Keratinocyte (primary cell): ENCODE results near the gene ATXN10. TPM values are rescaled to one million over a fixed set of nuclear protein-coding genes. Genes with fewer than 3 reads are reported as not detected.
A peak's percentile ranks its signal among the peaks of the same experiment; 100 is the strongest.

Experiments
- DNase-seq: peaks from one replicate; pipeline ENCODE4 v3.0.0-alpha.2; 2011; ENCODE audit warnings: low read depth, missing footprints, low spot score
- FAIRE-seq: peaks from 2 replicates; lab custom pipeline; 2011; peaks lifted over from hg19 to GRCh38; lab: Jason Lieb, UNC
- H2AFZ ChIP-seq: 2 replicates; pipeline ENCODE4 v1.6.0; 2012; ENCODE audit warnings: low read length, control low read depth, inconsistent platforms; ENCODE audit not compliant: control insufficient read depth
- H3K27ac ChIP-seq: 2 replicates; pipeline ENCODE4 v1.5.1; 2011; ENCODE audit warnings: low read length; ENCODE audit not compliant: control insufficient read depth, insufficient read depth
- H3K27me3 ChIP-seq: 3 replicates; pipeline ENCODE4 v1.6.0; 2011; ENCODE audit warnings: low read length; ENCODE audit not compliant: control insufficient read depth, insufficient read depth; ENCODE audit errors: extremely low read depth
- H3K36me3 ChIP-seq, 2 experiments: 2 replicates in 1 of 2; 3 replicates in 1 of 2; pipeline ENCODE4 v1.5.1; 2011; ENCODE audit warnings: low read length in 2 of 2, mild to moderate bottlenecking in 1 of 2; ENCODE audit not compliant: control insufficient read depth in 2 of 2, insufficient read depth in 2 of 2; ENCODE audit errors: extremely low read depth in 1 of 2
- H3K4me1 ChIP-seq: 3 replicates; pipeline ENCODE4 v1.5.1; 2011; ENCODE audit warnings: low read length; ENCODE audit not compliant: control insufficient read depth, insufficient read depth; ENCODE audit errors: extremely low read depth
- H3K4me2 ChIP-seq: 3 replicates; pipeline ENCODE4 v1.6.0; 2011; ENCODE audit warnings: low read depth, low read length; ENCODE audit not compliant: control insufficient read depth, insufficient read depth; ENCODE audit errors: extremely low read depth
- H3K4me3 ChIP-seq, 3 experiments: fragments of 200-600 bp in 1 of 3; sonication (generic) in 1 of 3; 2 replicates in 2 of 3; 3 replicates in 1 of 3; pipeline ENCODE4 v1.5.1; 2011 to 2016; ENCODE audit warnings: low read length in 3 of 3, mild to moderate bottlenecking in 3 of 3, control low read depth in 2 of 3, inconsistent platforms in 1 of 3, low read depth in 1 of 3, mixed read lengths in 1 of 3, mixed run types in 1 of 3, moderate library complexity in 1 of 3; ENCODE audit not compliant: control insufficient read depth in 2 of 3, insufficient read depth in 2 of 3; ENCODE audit errors: extremely low read depth in 1 of 3
- H3K79me2 ChIP-seq: 2 replicates; pipeline ENCODE4 v1.6.0; 2012; ENCODE audit warnings: low read length; ENCODE audit not compliant: control insufficient read depth, insufficient read depth
- H3K9ac ChIP-seq: 3 replicates; pipeline ENCODE4 v1.6.0; 2011; ENCODE audit warnings: low read length; ENCODE audit not compliant: control insufficient read depth, insufficient read depth; ENCODE audit errors: extremely low read depth
- H3K9me1 ChIP-seq: 3 replicates; pipeline ENCODE4 v1.6.0; 2011; ENCODE audit warnings: low read length; ENCODE audit not compliant: control insufficient read depth, insufficient read depth; ENCODE audit errors: extremely low read depth
- H3K9me3 ChIP-seq: 2 replicates; pipeline ENCODE4 v1.5.1; 2012; ENCODE audit warnings: low read depth, low read length; ENCODE audit not compliant: control insufficient read depth
- H4K20me1 ChIP-seq: 3 replicates; pipeline ENCODE4 v1.6.0; 2011; ENCODE audit warnings: low read length; ENCODE audit not compliant: control insufficient read depth, insufficient read depth; ENCODE audit errors: extremely low read depth
- CTCF ChIP-seq, 3 experiments: IDR thresholded peaks in 1 of 3; conservative IDR thresholded peaks in 1 of 3; optimal IDR thresholded peaks in 1 of 3; 2 replicates in 2 of 3; 3 replicates in 1 of 3; pipeline versions ENCODE3 to v1.5.1; 2011; ENCODE audit warnings: low read length in 3 of 3, mild to moderate bottlenecking in 3 of 3, moderate library complexity in 2 of 3, control low read depth in 1 of 3, inconsistent platforms in 1 of 3; ENCODE audit not compliant: insufficient read depth in 2 of 3; ENCODE audit errors: extremely low read depth in 1 of 3
- EZH2 ChIP-seq: IDR thresholded peaks from one replicate; pipeline ENCODE4 v1.6.1; 2012; ENCODE audit warnings: inconsistent platforms, mild to moderate bottlenecking, low read length, moderate library complexity
- dilution Hi-C: fragments of 300-500 bp; cut with MboI; formaldehyde crosslinking; loops from one replicate; pipeline ENCODE4 v1.7.0; 2020; ENCODE audit warnings: low sequenced_read_pairs; ENCODE audit not compliant: extremely low pct_ligation_motif_present
- polyA plus RNA-seq, 5 experiments: library from polyadenylated mRNA; depleted of rRNA in 3 of 5; stranded (reverse) in 3 of 5; stranded (forward) in 1 of 5; unstranded in 1 of 5; fragments of >200 nt; gene quantifications; 1 replicate in 1 of 5; 2 replicates in 3 of 5; 3 replicates in 1 of 5; pipeline versions ENCODE4 v1.2.1 to v1.2.3, GENCODE V29; 2011 to 2012; ENCODE audit warnings: missing spikeins in 2 of 5, low read depth in 1 of 5, low replicate concordance in 1 of 5

The ATXN10 gene
- polyA plus RNA-seq, 1 donor (not counting 4 experiments of a cell fraction or from before 2014, with no cell fraction given): 276 TPM

DNA sequence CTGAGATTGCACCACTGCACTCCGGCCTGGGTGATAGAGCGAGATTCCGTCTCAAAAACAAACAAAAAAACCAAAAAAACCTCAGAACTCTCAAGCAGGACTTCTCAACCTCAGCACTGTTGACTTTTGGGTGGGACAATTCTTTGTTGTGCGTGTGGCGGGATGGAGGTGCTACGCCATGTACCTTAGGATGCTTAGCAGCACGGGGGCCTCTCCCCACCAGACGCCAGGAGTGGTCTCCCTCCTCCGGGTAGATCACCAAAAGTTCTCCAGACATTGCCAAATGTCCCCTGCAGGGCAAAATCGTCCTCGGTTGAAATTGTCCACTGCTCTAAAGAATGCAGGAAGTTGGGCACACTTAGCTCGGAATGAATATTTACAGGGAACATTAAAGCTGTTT lies 26.9 kb upstream of the ATXN10 start:
- Histone ChIP-seq H3K27ac (no peak overlapping the region), H3K27me3 (no peaks in the 10 kb centered on the region)

DNA sequence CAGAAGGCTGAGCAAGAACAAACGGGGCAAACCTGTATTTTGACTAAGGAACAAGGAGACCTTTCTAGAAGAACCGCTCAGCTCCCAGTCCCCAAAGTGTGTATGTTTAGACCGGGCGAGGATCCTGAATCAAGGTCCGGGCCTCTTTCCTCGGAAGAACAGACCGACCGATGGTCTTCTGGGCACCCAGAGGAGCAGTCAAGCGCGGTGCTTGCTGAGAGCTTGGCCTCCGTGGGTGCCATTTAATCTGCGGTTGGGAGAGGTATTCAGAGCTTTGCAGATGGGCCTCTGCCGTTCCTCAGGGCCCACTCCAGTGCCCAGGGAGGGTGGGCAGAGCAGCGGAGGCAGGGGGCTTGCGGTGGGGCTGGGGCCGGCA lies 26.5 kb upstream of the ATXN10 start:
- dilution Hi-C loops: no loop called here

More for the DNA sequence above, 26.9 kb upstream of the ATXN10 start:
- dilution Hi-C loops: no loop called here
- TF ChIP-seq CTCF (optimal IDR thresholded peaks at IDR 0.05 in 1 of 3, IDR thresholded peaks at IDR 0.05 in 1 of 3, conservative IDR thresholded peaks at IDR 0.05 in 1 of 3; ENCODE audit: extremely low read depth in 1 of 3, insufficient read depth in 2 of 3, low read length in 3 of 3): no peak
- no peak for TF ChIP-seq EZH2
- no peaks in the 10 kb centered on the region for H3K9me1 ChIP-seq
- no peak overlapping the region for H3K4me2 ChIP-seq
- peaks cover 19% of the 10 kb centered on the region for H3K4me1 ChIP-seq
- H2AFZ ChIP-seq: no peak overlapping the region
- H3K9me3 ChIP-seq: no peaks in the 10 kb centered on the region
- no peaks in the 10 kb centered on the region for H4K20me1 ChIP-seq
- no peak overlapping the region for H3K9ac ChIP-seq
- no peaks in the 10 kb centered on the region for H3K79me2 ChIP-seq
- DNase-seq: no peak
- H3K4me3 ChIP-seq: no peak overlapping the region
- no peaks in the 10 kb centered on the region for H3K36me3 ChIP-seq
- no peak for FAIRE-seq

More for the DNA sequence above, 26.5 kb upstream of the ATXN10 start:
- Histone ChIP-seq H2AFZ (peak overlapping the region; percentile 31), H3K79me2 (no peaks in the 10 kb centered on the region), H3K4me2 (peak overlapping the region; percentile 28), H3K9me1 (no peaks in the 10 kb centered on the region), H3K9ac (no peak overlapping the region), H4K20me1 (no peaks in the 10 kb centered on the region), H3K4me1 (peaks cover 15% of the 10 kb centered on the region), H3K36me3 (no peaks in the 10 kb centered on the region), H3K9me3 (no peaks in the 10 kb centered on the region), H3K27ac (no peak overlapping the region), H3K27me3 (no peaks in the 10 kb centered on the region), H3K4me3 (no peak overlapping the region)
- DNase-seq (no peak), FAIRE-seq (no peak)
- TF ChIP-seq EZH2: no peak
- no peak for TF ChIP-seq CTCF (optimal IDR thresholded peaks at IDR 0.05 in 1 of 3, IDR thresholded peaks at IDR 0.05 in 1 of 3, conservative IDR thresholded peaks at IDR 0.05 in 1 of 3; ENCODE audit: extremely low read depth in 1 of 3, insufficient read depth in 2 of 3, low read length in 3 of 3)
